HG03103 (cell line): ENCODE results near the gene NOS1.

Source experiments
- ATAC-seq: cut with Tn5 transposase; IDR thresholded peaks from one replicate; pipeline ENCODE4 v1.9.1; 2021; ENCODE audit warnings: low read depth; ENCODE audit not compliant: unreplicated experiment

The NOS1 gene

GRCh38 chr12:117334051-117334450 is 27.4 kb downstream of the NOS1 start:
- no peak for ATAC-seq

- no peak for ATAC-seq
Measured at GRCh38 chr12:117333331-117333881, 28.0 kb downstream of the NOS1 start.

- no peak for ATAC-seq
Measured at GRCh38 chr12:117331691-117332090, 29.7 kb downstream of the NOS1 start.

- ATAC-seq, result no peak
Measured at GRCh38 chr12:117330441-117331113, 30.8 kb downstream of the NOS1 start.

- no peak for ATAC-seq
Measured at GRCh38 chr12:117329756-117330155, 31.7 kb downstream of the NOS1 start.

GRCh38 chr12:117328556-117329100 is 32.8 kb downstream of the NOS1 start:
- ATAC-seq, result no peak

GRCh38 chr12:117322428-117322827 is 39.0 kb downstream of the NOS1 start:
- no peak for ATAC-seq

GRCh38 chr12:117321572-117321971 is 39.9 kb downstream of the NOS1 start:
- no peak for ATAC-seq

- no peak for ATAC-seq
Measured at GRCh38 chr12:117318591-117318990, 42.8 kb downstream of the NOS1 start.

- ATAC-seq, result no peak
Measured at GRCh38 chr12:117316336-117316735, 45.1 kb downstream of the NOS1 start.

- no peak for ATAC-seq
Measured at GRCh38 chr12:117313926-117314325, 47.5 kb downstream of the NOS1 start.

GRCh38 chr12:117312770-117313169 is 48.7 kb downstream of the NOS1 start:
- ATAC-seq, result no peak

GRCh38 chr12:117309276-117309925 is 52.0 kb downstream of the NOS1 start:
- no peak for ATAC-seq

- no peak for ATAC-seq
Measured at GRCh38 chr12:117300174-117300573, 61.3 kb downstream of the NOS1 start.

- ATAC-seq, result no peak
Measured at GRCh38 chr12:117298648-117299225, 62.7 kb downstream of the NOS1 start.

GRCh38 chr12:117298191-117298590 is 63.2 kb downstream of the NOS1 start:
- no peak for ATAC-seq

- ATAC-seq, result no peak
Measured at GRCh38 chr12:117294189-117294603, 67.2 kb downstream of the NOS1 start.

- ATAC-seq, result no peak
Measured at GRCh38 chr12:117293510-117293909, 67.9 kb downstream of the NOS1 start.

- ATAC-seq, result no peak
Measured at GRCh38 chr12:117292688-117293087, 68.7 kb downstream of the NOS1 start.

- ATAC-seq, result no peak
Measured at GRCh38 chr12:117284140-117284539, 77.3 kb downstream of the NOS1 start.

- ATAC-seq, result no peak
Measured at GRCh38 chr12:117282490-117282889, 78.9 kb downstream of the NOS1 start.
